Stimulated activated CD4-positive, alpha-beta T cell treated with anti-CD3 and anti-CD28 coated beads, Interleukin-2, amount 100 ng/mL, for 48 hours (primary cell): Measurements from ENCODE around the gene CLDN6.
A peak's percentile ranks its signal among the peaks of the same experiment; 100 is the strongest.

Source experiments
- DNase-seq, 2 donors: peaks; one replicate each; pipeline ENCODE4 v3.0.0-alpha.2; 2020

CLDN6 gene

GRCh38 chr16:3051009-3051408 lies 33.0 kb upstream of the CLDN6 start:
- no peak for DNase-seq

DNA sequence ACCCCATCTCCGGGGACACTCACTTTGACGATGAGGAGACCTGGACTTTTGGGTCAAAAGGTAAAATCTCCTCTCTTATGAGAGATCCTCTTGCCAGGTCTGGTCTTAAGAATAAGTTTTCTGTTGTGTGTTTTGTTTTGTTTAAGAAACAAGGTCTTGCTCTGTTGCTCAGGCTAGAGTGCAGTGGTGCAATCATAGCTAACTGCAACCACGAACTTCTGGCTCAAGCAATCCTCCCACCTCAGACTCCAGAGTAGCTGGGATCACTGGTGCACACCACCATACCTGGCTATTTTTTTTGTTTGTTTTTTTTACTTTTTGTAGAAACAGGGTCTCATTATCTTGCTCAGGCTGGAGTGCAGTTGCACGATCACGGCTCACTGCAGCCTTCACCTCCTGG lies 32.5 kb upstream of the CLDN6 start:
- no peak for DNase-seq

- no peak for DNase-seq
Observed at GRCh38 chr16:3049921-3050481, 32.0 kb upstream of the CLDN6 start.

- DNase-seq: no peak
Observed at GRCh38 chr16:3047387-3047720, 29.4 kb upstream of the CLDN6 start.

DNA sequence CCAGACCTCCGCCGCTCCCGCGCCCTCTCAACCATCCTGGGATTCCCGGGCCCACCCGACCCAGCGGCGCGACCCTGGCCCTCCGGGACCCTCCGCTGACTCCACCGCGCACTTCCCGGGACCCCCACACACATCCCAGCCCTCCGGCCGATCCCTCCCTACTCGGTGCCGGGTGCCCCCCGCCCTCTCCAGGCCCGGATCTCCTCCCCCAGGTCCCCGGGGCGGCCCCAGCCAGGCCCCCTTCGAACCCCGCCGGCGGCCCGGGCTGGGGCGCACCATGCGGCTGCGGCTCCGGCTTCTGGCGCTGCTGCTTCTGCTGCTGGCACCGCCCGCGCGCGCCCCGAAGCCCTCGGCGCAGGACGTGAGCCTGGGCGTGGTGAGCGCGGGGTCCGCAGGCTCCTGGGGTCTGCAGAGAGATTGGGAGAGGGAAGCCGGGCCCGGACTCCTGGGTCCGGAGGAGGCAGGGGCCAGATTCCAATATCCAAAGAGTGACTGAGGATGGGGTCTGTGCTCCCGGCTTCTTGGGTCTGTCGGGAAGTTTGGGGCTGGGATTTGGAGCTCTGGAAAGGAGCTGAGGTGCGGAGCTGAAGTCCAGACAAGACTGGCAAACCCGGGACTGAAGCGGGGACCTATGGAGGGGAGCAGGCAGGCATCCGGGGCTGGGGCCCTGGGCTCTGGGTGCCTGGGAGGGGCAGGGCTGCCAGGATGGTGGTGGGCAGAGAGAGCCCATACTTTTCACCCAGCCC lies 28.8 kb upstream of the CLDN6 start:
- DNase-seq: no peak

DNA sequence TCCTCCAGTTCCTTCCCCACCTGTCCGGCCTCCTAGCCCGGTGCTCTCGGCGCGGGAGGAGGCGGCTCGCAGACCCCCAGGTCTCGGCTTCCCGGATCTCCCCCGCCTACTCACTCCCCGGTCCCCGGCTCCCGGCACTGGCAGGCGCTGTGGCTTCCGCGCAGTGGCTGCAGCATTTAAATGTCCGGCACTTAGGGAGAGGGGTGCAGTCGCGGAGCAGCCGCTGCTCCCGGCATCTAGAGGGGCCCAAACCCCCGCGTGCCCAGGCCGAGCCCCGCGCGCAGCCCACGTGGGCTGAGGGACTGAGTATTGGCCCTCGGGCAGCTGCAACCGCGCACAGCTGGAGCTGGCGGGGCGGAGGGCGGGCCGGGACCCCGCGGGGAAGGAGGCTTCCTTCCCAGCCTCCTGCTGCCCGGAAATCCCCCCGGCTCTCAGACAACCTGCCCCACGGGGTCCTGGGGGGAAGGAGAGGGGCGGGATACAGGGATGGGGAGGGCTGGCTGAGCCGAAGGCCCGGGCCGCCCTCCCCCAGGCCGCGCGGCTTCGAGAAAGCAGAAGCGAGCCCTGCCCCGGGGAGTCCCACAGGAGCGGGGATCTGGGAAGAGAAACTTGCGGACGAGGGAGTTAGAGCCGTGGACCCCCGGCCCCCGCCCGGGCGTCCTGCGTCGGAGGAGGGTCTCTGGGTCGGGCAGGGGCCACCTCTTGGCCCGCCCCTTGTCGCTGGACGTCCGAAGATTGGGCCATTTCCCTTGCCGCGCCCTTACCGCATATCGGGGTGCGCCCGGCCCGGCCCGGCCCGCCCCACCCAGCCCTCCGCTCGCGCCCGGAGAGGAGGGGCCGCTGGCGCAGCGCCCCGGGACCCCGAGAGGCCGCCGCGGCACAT lies 28.0 kb upstream of the CLDN6 start, which contains the start of gene MMP25:
MMP25 (plus strand) TSS at position 804 of the 883 bp plus-strand sequence. CDS start 357 bp downstream, outside the sequence.
- DNase-seq: no peak

DNA sequence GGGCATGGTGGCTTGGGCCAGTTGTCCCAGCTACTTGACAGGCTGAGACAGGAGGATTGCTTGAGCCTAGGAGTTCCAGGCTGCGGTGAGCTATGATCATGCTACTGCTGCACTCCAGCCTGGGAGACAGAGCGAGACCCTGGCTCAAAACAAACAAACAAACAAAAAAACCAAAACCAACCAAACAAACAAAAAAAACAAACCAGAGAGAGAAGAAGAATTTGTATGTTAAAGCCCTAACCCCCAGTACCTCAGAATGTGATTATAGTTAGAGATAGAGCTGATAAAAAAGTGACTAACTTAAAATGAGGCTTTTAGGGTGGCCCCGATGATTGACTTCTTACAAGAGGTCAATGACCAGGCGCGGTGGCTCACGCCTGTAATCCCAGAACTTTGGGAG lies 26.7 kb upstream of the CLDN6 start:
- DNase-seq: no peak

DNA sequence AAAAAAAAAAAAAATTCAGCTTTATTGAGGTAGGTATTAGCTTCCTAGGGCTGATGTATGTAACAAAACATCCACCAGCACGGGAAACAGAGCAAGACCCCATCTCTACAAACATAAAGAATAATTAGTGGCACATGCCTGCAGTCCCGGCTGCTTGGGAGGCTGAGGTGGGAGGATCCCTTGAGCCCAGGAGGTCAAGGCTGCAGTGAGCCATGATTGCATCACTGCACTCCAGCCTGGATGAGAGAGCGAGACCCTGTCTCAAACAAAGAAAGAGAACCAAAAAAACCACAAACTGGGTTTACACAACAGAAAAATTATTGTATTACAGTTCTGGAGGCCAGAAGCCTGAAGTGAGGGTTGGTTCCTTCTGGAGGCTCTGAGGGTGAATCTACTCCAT lies 24.4 kb upstream of the CLDN6 start:
- DNase-seq: no peak

GRCh38 chr16:3038896-3039295 lies 20.9 kb upstream of the CLDN6 start:
- DNase-seq: no peak

DNA sequence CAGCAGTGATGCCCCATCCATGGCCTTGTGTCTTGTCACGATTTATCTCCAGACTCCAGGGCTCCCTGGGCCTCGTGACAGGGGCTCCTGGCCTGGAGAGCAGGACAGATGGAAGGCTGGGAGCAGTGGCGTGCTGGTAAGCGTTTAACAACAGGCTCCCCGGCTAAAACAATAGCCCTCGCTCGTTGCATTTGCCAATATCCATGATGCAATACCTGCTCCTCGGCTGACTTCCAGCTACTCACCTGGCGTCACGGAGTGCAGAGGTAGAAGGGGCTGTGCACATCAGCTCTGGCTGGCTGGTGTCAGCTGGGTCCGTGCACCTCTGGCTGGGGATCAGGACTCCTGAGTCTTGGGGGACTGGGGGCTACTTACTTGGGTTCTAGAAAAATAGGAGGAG lies 20.3 kb upstream of the CLDN6 start:
- DNase-seq: no peak

DNA sequence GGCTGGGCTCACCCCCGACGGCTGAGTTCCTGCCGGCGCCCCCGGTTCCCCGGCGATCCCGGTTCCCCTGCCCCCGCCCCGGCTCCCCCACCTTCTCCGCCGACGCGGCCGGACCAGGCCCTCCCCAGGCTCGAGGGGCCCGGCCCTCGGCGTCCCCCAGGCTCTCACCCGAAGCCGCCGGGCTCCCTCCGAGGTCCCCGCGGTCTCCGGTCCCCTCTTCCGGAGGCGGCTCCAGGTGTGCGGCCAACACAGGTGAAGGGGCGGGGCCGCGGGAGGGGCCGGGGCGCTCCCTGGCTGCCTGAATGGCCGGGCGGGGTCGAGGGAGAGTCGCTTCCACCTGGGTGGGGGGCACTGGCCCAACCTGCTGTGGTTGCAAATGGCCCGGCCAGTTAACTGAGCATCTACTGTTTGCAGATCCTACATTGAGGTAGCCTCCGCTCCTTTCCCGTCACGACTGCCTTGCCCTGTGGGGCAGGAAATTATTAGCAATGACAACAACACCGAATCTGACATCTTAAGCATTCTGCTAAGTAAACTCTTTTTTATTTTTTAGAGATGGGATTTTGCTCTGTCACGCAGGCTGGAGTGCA lies 18.8 kb upstream of the CLDN6 start, which contains the start of gene BICDL2:
BICDL2 (minus strand) TSS at position 219 of the 590 bp plus-strand sequence. CDS start 1,448 bp downstream, outside the sequence.
- DNase-seq: no peak

- no peak for DNase-seq
Observed at GRCh38 chr16:3035972-3036725, 18.2 kb upstream of the CLDN6 start.

GRCh38 chr16:3035289-3035971 lies 17.4 kb upstream of the CLDN6 start:
- no peak for DNase-seq

DNA sequence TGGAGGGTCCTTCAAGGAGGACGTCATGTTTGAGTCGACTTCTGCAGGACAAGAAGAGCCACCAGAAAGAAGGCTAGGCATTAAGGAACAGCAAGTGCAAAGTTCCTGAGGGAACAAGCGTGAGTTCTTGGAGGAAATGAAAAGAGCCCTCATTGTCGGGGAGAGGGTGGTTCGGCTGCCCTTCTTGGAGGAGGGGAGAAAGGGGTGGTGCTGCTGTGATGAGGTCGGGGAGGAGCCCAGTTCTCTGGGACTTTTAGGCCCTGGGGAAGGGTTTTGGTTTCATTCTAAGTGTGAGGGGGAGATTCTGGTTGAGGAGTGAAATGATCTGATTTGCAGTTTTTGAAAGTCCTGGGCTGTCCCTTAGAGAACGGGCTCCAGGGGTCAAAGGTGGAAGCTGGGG lies 14.6 kb upstream of the CLDN6 start:
- DNase-seq: no peak

DNA sequence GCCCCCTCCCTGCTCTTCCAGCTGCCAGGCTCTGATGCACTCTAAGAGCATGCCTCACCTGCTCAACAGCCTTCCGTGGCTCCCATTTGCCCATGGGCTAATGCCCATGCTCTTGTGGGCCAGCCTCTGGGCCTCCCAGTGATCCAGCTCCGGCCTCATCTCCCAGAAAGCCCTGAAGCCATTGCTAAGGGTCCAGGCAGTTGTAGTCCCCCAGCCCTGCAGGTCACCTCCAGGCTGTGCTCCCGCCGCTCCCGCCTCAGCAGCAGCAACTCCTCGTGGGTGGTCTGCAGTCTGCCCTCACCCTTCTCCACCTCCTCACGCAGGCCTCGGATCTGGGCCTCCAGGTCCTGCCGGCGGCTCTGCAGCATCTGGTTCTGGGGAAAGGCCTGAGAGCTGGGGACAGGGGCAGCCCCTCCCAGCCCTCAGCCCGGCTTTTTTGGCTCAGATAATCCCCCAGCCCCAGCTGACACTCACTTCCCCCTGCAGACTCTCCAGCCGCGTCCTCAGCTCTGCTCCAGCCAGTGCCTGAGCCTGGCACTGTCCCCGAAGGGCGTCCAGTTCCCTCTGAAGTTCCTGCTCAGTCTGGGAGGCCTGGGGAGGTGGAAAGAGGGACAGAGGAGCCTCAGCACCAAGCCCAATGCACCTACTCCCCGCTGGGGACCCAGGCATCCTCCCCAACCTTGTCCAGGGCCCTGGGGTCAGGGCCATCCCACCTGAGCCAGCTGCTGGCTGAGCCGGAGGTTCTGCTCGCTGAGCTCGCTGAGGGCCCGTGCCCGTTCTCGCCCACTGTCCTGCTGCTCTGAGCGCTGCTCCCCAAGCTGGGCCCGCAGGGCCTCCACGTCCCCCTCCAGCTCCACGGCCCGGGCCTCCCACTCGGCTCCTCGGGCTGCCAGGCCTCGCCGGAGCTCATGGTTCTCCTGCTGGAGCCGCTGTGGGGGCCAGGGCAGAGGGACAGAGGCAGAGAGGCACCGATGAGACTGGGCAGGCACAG lies 12.5 kb upstream of the CLDN6 start:
- DNase-seq: no peak

DNA sequence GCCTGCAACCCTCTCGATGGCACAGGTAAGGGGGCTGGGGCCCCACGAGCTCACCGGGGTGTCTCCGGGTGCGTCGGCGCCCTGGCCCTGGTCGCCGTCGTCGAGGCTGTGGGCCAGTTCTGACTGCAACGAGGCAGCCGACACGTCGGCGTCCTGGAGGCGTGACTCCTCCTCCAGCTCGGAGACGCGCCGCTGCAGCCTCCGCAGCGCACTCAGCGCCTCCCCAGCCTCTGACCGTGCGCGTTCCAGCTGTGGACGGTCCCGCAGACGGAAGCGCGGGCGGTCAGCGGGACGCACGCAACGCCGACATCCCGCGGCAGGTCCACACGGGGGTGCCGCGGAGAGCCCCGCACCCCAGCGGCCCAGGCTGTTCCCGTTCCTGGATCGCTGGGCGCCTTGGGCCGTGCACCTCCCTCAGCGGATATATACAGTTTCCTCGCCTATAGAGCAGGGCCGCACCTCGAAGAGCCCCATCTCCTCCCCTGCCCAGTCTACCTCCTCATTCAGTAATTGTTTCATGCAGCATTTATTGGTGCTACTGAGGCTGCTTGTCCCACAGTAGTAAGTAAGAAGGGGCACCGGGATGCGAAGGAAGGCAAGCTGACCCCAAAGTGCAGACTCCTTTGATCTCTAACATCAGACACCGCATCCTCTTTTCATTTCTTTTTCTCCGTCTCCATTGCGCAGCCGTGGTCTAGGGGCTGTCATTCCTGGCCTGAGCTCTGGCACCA lies 11.7 kb upstream of the CLDN6 start:
- DNase-seq: peak in 1 of 2 donors; percentile 48

GRCh38 chr16:3028716-3029319 lies 10.8 kb upstream of the CLDN6 start:
- DNase-seq: no peak

GRCh38 chr16:3027983-3028715 lies 10.2 kb upstream of the CLDN6 start:
- DNase-seq: peak; percentile 93 to 96

DNA sequence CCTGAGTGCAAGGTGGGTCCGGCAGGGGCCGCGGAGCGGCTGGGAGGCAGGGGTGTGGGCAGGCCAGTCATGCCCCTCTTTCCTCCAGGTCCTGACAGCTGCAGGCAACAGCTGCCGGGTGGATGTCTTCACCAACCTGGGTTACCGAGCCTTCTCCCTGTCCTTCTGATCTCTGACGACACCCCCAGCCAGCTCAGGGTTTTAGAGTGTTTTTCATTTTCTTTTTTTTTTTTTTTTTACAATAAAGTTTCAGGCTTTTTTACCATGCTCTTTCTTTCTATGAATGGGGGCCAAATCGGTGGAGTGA lies 9.5 kb upstream of the CLDN6 start:
- DNase-seq: no peak
